Measurements from ENCODE around the gene NEK4. TPM values are rescaled to one million over a fixed set of nuclear protein-coding genes. Genes with fewer than 3 reads are reported as not detected.

Gene NEK4
- total and polyA plus RNA-seq, 2 of the 13 experiments (the other 11 are each of a cell fraction or from before 2014, with no cell fraction given), result 16.5 to 38.0 TPM

DNA sequence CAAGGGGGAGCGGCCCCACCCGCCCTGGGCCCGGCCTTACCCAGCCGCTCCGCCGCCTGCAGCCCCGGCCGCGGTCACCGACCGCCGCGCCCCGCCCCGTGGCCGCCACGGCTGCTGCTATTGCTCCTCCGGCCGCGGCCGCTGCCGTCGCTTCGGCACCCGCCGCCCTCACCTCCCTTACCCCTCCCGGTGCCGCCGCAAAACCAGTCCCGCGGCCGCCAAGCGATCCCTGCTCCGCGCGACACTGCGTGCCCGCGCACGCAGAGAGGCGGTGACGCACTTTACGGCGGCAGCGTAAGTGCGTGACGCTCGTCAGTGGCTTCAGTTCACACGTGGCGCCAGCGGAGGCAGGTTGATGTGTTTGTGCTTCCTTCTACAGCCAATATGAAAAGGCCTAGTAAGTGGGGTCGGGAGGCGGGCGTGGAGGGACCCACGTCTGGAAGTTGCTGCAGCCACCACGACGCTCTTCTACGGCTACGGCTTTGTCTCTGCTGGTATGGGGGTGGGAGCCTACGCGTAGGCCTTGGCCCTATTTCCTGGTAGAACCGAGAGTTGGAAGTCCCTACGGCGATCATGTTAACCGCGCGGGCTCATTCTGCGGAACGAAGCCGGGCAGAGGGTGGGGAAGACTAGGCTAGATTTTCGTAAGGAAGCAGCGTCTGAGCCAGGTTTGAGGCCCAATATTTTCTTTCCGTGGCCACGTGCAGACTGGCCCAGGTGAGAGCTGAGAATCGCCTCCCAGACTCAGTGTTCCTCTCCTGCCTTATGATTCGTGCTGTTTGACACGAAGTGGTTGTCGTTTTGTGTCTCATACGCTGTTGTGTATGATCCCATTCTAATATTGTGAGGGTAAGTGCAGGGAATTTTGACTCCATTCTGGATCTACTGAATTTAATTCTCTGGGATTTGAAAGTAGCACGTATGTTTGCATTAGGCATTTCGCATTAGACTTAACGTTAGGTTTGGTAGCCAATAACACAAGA, 84.7 kb downstream of the NEK4 start, which contains the start of the genes GNL3 and PBRM1 (continued):
- TF ChIP-seq YY1 (IDR thresholded peaks at IDR 0.05; ENCODE audit: insufficient read depth, insufficient replicate concordance, low read depth, low read length) (peak; percentile 34), NFYB (CRISPR knock-in tag; IDR thresholded peaks at IDR 0.05) (peak; percentile 53; the same call in 1 of the 2 replicates), JUN (CRISPR knock-in tag; IDR thresholded peaks at IDR 0.05) (0 out of 2 replicates have a peak, but pooled peaks have one; percentile 58), ZNF124 (CRISPR knock-in tag; IDR thresholded peaks at IDR 0.05) (peak; percentile 21; the same call in 1 of the 2 replicates), ZFY (CRISPR knock-in tag; IDR thresholded peaks at IDR 0.05) (peak; percentile 99), ZSCAN20 (CRISPR knock-in tag; IDR thresholded peaks at IDR 0.05; ENCODE audit: borderline replicate concordance) (peak; percentile 42; the same call in 1 of the 2 replicates), ZKSCAN5 (CRISPR knock-in tag; IDR thresholded peaks at IDR 0.05) (0 out of 2 replicates have a peak, but pooled peaks have one; percentile 10), ZNF121 (CRISPR knock-in tag; IDR thresholded peaks at IDR 0.05) (peak; percentile 25; the same call in 1 of the 2 replicates), NKX3-1 (CRISPR knock-in tag; IDR thresholded peaks at IDR 0.05) (peak; percentile 91; the same call in 1 of the 2 replicates), POLR2A (IDR thresholded peaks at IDR 0.05; ENCODE audit: insufficient read depth in 1 of 2, low read depth in 2 of 2, low read length in 2 of 2) (peak; percentile 90 to 98), KLF13 (CRISPR knock-in tag; IDR thresholded peaks at IDR 0.05) (peak; percentile 64; the same call in 1 of the 2 replicates), CBFB (CRISPR knock-in tag; IDR thresholded peaks at IDR 0.05) (peak; percentile 78; the same call in 1 of the 2 replicates), MLLT10 (CRISPR knock-in tag; IDR thresholded peaks at IDR 0.05) (no peak), FOXM1 (CRISPR knock-in tag; IDR thresholded peaks at IDR 0.05) (no peak), TBX3 (IDR thresholded peaks at IDR 0.05; ENCODE audit: borderline replicate concordance) (0 out of 2 replicates have a peak, but pooled peaks have one; percentile 26), HDAC6 (IDR thresholded peaks at IDR 0.05; ENCODE audit: low read depth, low read length) (no peak), ZBTB21 (CRISPR knock-in tag; IDR thresholded peaks at IDR 0.05) (0 out of 2 replicates have a peak, but pooled peaks have one; percentile 57), ZZZ3 (CRISPR knock-in tag; IDR thresholded peaks at IDR 0.05; ENCODE audit: borderline replicate concordance) (peak; percentile 80; the same call in 1 of the 2 replicates), NFYC (CRISPR knock-in tag; IDR thresholded peaks at IDR 0.05) (peak; percentile 62)
- TF ChIP-seq, protein P1, sequence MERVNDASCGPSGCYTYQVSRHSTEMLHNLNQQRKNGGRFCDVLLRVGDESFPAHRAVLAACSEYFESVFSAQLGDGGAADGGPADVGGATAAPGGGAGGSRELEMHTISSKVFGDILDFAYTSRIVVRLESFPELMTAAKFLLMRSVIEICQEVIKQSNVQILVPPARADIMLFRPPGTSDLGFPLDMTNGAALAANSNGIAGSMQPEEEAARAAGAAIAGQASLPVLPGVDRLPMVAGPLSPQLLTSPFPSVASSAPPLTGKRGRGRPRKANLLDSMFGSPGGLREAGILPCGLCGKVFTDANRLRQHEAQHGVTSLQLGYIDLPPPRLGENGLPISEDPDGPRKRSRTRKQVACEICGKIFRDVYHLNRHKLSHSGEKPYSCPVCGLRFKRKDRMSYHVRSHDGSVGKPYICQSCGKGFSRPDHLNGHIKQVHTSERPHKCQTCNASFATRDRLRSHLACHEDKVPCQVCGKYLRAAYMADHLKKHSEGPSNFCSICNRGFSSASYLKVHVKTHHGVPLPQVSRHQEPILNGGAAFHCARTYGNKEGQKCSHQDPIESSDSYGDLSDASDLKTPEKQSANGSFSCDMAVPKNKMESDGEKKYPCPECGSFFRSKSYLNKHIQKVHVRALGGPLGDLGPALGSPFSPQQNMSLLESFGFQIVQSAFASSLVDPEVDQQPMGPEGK (CRISPR knock-in tag; IDR thresholded peaks at IDR 0.05), result peak; percentile 69
- TF ChIP-seq, protein P2, sequence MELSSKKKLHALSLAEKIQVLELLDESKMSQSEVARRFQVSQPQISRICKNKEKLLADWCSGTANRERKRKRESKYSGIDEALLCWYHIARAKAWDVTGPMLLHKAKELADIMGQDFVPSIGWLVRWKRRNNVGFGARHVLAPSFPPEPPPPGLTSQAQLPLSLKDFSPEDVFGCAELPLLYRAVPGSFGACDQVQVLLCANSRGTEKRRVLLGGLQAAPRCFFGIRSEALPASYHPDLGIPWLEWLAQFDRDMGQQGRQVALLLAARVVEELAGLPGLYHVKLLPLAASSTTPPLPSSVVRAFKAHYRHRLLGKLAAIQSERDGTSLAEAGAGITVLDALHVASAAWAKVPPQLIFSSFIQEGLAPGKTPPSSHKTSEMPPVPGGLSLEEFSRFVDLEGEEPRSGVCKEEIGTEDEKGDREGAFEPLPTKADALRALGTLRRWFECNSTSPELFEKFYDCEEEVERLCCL (CRISPR knock-in tag; IDR thresholded peaks at IDR 0.05; ENCODE audit: borderline replicate concordance), result peak; percentile 67; the same call in 1 of the 2 replicates
- TF ChIP-seq, protein P3, sequence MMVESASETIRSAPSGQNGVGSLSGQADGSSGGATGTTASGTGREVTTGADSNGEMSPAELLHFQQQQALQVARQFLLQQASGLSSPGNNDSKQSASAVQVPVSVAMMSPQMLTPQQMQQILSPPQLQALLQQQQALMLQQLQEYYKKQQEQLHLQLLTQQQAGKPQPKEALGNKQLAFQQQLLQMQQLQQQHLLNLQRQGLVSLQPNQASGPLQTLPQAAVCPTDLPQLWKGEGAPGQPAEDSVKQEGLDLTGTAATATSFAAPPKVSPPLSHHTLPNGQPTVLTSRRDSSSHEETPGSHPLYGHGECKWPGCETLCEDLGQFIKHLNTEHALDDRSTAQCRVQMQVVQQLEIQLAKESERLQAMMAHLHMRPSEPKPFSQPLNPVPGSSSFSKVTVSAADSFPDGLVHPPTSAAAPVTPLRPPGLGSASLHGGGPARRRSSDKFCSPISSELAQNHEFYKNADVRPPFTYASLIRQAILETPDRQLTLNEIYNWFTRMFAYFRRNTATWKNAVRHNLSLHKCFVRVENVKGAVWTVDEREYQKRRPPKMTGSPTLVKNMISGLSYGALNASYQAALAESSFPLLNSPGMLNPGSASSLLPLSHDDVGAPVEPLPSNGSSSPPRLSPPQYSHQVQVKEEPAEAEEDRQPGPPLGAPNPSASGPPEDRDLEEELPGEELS (CRISPR knock-in tag; IDR thresholded peaks at IDR 0.05), result peak; percentile 56

Measured in HepG2 (cell line).